C4-2B (cell line): Measurements from ENCODE around the gene THBS3.

Experiments
- H3K27ac ChIP-seq: fragments of 450-650 bp; 2 replicates; pipeline ENCODE4 v1.5.1; 2017
- ZFX ChIP-seq: fragments of 450-650 bp; IDR thresholded peaks from 2 replicates; pipeline ENCODE4 v1.6.1; 2017
- TF ChIP-seq, protein P1 (sequence below): fragments of 450-650 bp; conservative IDR thresholded peaks from 2 replicates; pipeline ENCODE4 v1.5.1; 2017; ENCODE audit warnings: mild to moderate bottlenecking

Gene THBS3

GRCh38 chr1:155175281-155175926, 32.3 kb downstream of the THBS3 start:
- TF ChIP-seq, protein P1, sequence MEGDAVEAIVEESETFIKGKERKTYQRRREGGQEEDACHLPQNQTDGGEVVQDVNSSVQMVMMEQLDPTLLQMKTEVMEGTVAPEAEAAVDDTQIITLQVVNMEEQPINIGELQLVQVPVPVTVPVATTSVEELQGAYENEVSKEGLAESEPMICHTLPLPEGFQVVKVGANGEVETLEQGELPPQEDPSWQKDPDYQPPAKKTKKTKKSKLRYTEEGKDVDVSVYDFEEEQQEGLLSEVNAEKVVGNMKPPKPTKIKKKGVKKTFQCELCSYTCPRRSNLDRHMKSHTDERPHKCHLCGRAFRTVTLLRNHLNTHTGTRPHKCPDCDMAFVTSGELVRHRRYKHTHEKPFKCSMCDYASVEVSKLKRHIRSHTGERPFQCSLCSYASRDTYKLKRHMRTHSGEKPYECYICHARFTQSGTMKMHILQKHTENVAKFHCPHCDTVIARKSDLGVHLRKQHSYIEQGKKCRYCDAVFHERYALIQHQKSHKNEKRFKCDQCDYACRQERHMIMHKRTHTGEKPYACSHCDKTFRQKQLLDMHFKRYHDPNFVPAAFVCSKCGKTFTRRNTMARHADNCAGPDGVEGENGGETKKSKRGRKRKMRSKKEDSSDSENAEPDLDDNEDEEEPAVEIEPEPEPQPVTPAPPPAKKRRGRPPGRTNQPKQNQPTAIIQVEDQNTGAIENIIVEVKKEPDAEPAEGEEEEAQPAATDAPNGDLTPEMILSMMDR, result no peak
- TF ChIP-seq ZFX, result no peak

GRCh38 chr1:155174324-155175280, 33.1 kb downstream of the THBS3 start:
- TF ChIP-seq, protein P1, result no peak
- no peak for TF ChIP-seq ZFX
- peak overlapping the region; percentile 94 for H3K27ac ChIP-seq

More at GRCh38 chr1:155175281-155175926, 32.3 kb downstream of the THBS3 start:
- H3K27ac ChIP-seq, result peak overlapping the region; percentile 94

- TF ChIP-seq ZFX, result no peak
- TF ChIP-seq, protein P1, result no peak; the same call in none of the 2 replicates
- peak within 1 kb of the TSS; percentile 90 for H3K27ac ChIP-seq
Measured at GRCh38 chr1:155173478-155174323, 34.0 kb downstream of the THBS3 start, which contains the start of gene TRIM46. Gene TRIM46 (plus strand): TSS chr1:155173849. CDS start chr1:155173967, 118 bp downstream.

DNA sequence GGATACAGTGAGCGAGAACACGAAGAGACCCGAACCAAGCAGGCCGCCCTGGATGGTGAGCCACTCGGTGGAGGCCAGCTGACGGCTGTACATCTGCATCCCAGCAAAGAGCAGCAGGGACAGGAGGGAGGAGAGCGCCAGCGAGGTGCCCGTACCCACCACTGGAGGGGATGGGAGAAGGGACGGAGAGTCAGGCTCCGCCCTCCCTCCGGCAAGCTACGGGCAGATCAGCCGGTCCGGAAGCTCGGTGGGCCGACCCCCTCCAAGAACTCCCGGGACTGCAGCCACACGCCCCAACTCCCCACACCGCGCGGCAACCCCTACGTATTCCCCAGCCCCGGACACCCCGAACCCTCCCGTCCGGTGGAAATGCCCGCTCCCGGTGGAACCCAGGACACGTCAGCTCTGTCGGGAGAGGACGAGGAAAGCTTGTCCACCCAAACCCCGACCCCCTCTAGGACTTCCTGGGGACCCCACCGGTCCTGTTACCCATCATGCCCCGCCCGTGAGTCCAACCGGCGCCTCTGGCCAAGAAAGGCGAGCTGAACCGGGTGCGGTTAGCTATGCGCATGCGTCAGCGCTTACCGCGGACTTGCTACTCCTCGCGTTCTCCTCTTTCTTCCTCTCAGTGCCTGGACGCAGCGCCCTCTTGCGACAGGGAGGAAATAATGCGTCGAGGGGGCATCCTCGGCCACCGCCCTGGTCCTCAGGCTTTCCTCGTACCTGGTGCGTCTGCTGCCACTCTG, 34.8 kb downstream of the THBS3 start, which contains the start of gene KRTCAP2:
Gene KRTCAP2 (minus strand): TSS at position 573 of the 746 bp plus-strand sequence. CDS start 80 bp downstream, at position 493.
- TF ChIP-seq, protein P1, result peak; percentile 99
- TF ChIP-seq ZFX, result no peak
- H3K27ac ChIP-seq, result peak within 1 kb of the TSS; percentile 90

DNA sequence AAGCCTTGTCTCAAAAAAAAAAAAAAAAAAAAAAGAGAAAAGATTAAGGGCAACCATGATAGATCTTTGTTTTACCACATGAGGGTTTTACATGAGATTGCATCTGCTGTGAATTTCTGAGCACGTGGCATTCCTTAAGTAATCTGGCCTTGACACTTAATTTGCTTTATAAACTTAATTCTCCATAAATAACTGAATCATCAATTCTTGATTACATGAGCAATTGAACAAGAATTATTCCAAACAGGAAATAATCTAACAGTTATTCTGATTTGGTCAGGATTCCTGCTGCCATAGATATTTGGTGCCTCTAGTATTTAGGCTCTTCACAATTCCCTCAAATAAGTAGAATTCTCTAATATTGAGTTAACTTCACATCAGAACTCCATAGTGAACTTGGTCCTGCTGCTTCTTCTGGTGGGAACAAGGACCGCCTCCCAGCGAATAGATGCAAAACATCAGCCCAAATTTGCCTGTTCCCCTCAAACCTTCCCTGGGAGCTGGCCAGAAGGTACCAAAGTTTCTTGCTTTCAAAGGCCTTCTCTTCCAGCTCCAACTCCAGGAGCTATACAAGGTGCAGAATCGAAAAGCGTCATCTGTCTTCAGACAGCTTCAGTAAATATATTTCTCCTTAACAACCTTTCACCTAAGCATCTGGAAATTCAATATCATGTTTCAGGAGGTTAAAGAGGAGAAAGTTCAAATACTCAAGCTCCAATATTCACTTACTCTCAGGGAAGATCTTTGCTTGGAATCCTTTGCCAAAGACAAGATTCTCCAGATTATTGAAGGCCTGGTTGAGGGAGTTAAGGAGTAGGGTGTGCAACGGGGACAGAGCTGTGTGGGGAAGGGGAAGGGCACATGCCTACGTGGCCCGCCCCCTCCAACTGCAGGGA, 35.6 kb downstream of the THBS3 start:
- H3K27ac ChIP-seq, result peak overlapping the region; percentile 90

More for the DNA sequence above, 35.6 kb downstream of the THBS3 start:
- TF ChIP-seq, protein P1, result no peak
- no peak for TF ChIP-seq ZFX
